ENCODE data around the gene NCKAP5. TPM values are rescaled to one million over a fixed set of nuclear protein-coding genes. Genes with fewer than 3 reads are reported as not detected.
A peak's percentile ranks its signal among the peaks of the same experiment; 100 is the strongest.

NCKAP5 gene
- polyA plus RNA-seq, 1 experiment: 2.1 TPM

DNA sequence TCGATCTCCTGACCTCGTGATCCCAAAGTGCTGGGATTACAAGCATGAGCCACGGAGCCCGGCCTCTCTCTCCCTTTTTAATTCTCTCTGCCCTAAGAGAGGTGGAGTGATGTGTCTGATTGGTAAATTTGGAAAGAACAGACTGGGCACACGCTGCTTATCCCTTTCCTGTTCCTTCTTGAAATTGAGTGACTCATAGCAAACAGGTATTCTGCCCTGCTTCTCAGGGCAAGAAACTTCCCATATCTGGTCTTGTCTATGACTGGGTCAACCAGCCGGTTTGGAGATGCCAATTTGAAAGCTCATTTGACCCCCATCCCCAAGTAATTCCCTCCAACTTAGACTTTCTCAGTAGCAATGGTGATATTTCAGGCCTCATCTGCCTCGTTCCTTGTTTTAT lies 913.3 kb downstream of the NCKAP5 start:
- ChIA-PET CTCF (no interaction called here), POLR2A (no interaction called here)
- Histone ChIP-seq H3K27me3 (ENCODE audit: control insufficient read depth, insufficient read depth, low read length) (no peaks in the 10 kb centered on the region), H3K36me3 (ENCODE audit: control insufficient read depth, insufficient read depth, low read length) (no peaks in the 10 kb centered on the region), H3K4me3 (ENCODE audit: low read depth, low read length) (no peak overlapping the region)
- DNase-seq (ENCODE audit: low read depth): no peak
- TF ChIP-seq CTCF (IDR thresholded peaks at IDR 0.05; ENCODE audit: insufficient read depth, low read depth, low read length): no peak

GRCh38 chr2:132654335-132654734 lies 913.9 kb downstream of the NCKAP5 start:
- ChIA-PET CTCF (interaction anchor here (1.0 kb wide), 1 partner anchor 9 kb away, joined by 5 read pairs; no protein-coding TSS in a partner anchor), POLR2A (no interaction called here)
- no peak for TF ChIP-seq CTCF (IDR thresholded peaks at IDR 0.05; ENCODE audit: insufficient read depth, low read depth, low read length)
- Histone ChIP-seq H3K4me3 (ENCODE audit: low read depth, low read length) (no peak overlapping the region), H3K36me3 (ENCODE audit: control insufficient read depth, insufficient read depth, low read length) (no peaks in the 10 kb centered on the region), H3K27me3 (ENCODE audit: control insufficient read depth, insufficient read depth, low read length) (no peaks in the 10 kb centered on the region)
- DNase-seq (ENCODE audit: low read depth): no peak

GRCh38 chr2:132652474-132652873 lies 915.8 kb downstream of the NCKAP5 start:
- Histone ChIP-seq H3K36me3 (ENCODE audit: control insufficient read depth, insufficient read depth, low read length) (no peaks in the 10 kb centered on the region), H3K4me3 (ENCODE audit: low read depth, low read length) (no peak overlapping the region), H3K27me3 (ENCODE audit: control insufficient read depth, insufficient read depth, low read length) (no peaks in the 10 kb centered on the region)
- ChIA-PET POLR2A (no interaction called here), CTCF (interaction anchor here (1.4 to 2.3 kb wide), 4 partner anchors 8 to 1192 kb away, joined by 4 to 9 read pairs (median 6); no protein-coding TSS in a partner anchor)
- DNase-seq (ENCODE audit: low read depth): no peak
- no peak for TF ChIP-seq CTCF (IDR thresholded peaks at IDR 0.05; ENCODE audit: insufficient read depth, low read depth, low read length)

- Histone ChIP-seq H3K36me3 (ENCODE audit: control insufficient read depth, insufficient read depth, low read length) (no peaks in the 10 kb centered on the region), H3K4me3 (ENCODE audit: low read depth, low read length) (no peak overlapping the region), H3K27me3 (ENCODE audit: control insufficient read depth, insufficient read depth, low read length) (no peaks in the 10 kb centered on the region)
- CTCF ChIA-PET: interaction anchor here (0.7 to 2.3 kb wide), 12 partner anchors 8 to 1193 kb away, joined by 3 to 9 read pairs (median 4); no protein-coding TSS in a partner anchor
- DNase-seq (ENCODE audit: low read depth): no peak
- peak; percentile 67 for TF ChIP-seq CTCF (IDR thresholded peaks at IDR 0.05; ENCODE audit: insufficient read depth, low read depth, low read length)
- POLR2A ChIA-PET: no interaction called here
These were observed 916.9 kb downstream of the NCKAP5 start for GRCh38 chr2:132651115-132652045.

GRCh38 chr2:132646540-132647108 lies 921.6 kb downstream of the NCKAP5 start:
- Histone ChIP-seq H3K4me3 (ENCODE audit: low read depth, low read length) (no peak overlapping the region), H3K27me3 (ENCODE audit: control insufficient read depth, insufficient read depth, low read length) (no peaks in the 10 kb centered on the region; the same call in 1 of the 2 replicates), H3K36me3 (ENCODE audit: control insufficient read depth, insufficient read depth, low read length) (no peaks in the 10 kb centered on the region)
- DNase-seq (ENCODE audit: low read depth): no peak
- TF ChIP-seq CTCF (IDR thresholded peaks at IDR 0.05; ENCODE audit: insufficient read depth, low read depth, low read length): no peak
- ChIA-PET CTCF (no interaction called here), POLR2A (no interaction called here)
